Uterus (tissue), 4 donors: ENCODE data around the gene MCM3AP. TPM values are rescaled to one million over a fixed set of nuclear protein-coding genes. Genes with fewer than 3 reads are reported as not detected.

Experiments
- DNase-seq, 2 donors: peaks; one replicate each; pipeline ENCODE4 v3.0.0-alpha.2; 2019 to 2020
- H3K27ac ChIP-seq, 2 donors: fragments of 200-600 bp; sonication (generic); 1 replicate in 1 of 2; 2 replicates in 1 of 2; pipeline ENCODE4 v1.5.1; 2016 to 2018
- H3K27me3 ChIP-seq, 2 donors: fragments of 200-600 bp; sonication (generic); one replicate each; pipeline ENCODE4 v1.5.1; 2018 to 2019; ENCODE audit warnings: control low read depth in 1 of 2
- H3K36me3 ChIP-seq, 2 donors: fragments of 200-600 bp; sonication (generic); one replicate each; pipeline ENCODE4 v1.5.1; 2019; ENCODE audit warnings: control low read depth in 1 of 2
- H3K4me1 ChIP-seq, 2 donors: fragments of 200-600 bp; sonication (generic); one replicate each; pipeline ENCODE4 v1.5.1; 2018 to 2019; ENCODE audit warnings: control low read depth in 1 of 2
- H3K4me3 ChIP-seq, 2 donors: fragments of 200-600 bp; sonication (generic); 1 replicate in 1 of 2; 2 replicates in 1 of 2; pipeline ENCODE4 v1.5.1; 2018 to 2019; ENCODE audit warnings: mild to moderate bottlenecking in 1 of 2
- H3K9me3 ChIP-seq, 2 donors: fragments of 200-600 bp; sonication (generic); one replicate each; pipeline ENCODE4 v1.5.1; 2019; ENCODE audit warnings: control low read depth in 1 of 2
- CTCF ChIP-seq, 4 experiments: fragments of 200-600 bp in 2 of 4; fragments of 450-650 bp in 2 of 4; sonication (generic) in 2 of 4; IDR thresholded peaks; one replicate each; pipeline ENCODE4 v1.5.1; 2016 to 2019; ENCODE audit warnings: antibody characterized with exemption in 4 of 4, mild to moderate bottlenecking in 2 of 4, moderate library complexity in 1 of 4
- POLR2A ChIP-seq, 2 donors: fragments of 450-650 bp; IDR thresholded peaks; one replicate each; pipeline ENCODE4 v1.6.1; 2016; ENCODE audit warnings: antibody characterized with exemption in 2 of 2, mild to moderate bottlenecking in 1 of 2, moderate library complexity in 1 of 2
- intact Hi-C: fragments of 100-400 bp; cut with DNase I; formaldehyde crosslinking; loops from one replicate; pipeline ENCODE4 v1.15.1; 2023; ENCODE audit warnings: low total_unique reads
- total RNA-seq, 4 donors: library from RNA; depleted of rRNA in 3 of 4; stranded (reverse); fragments of >200 nt in 3 of 4; gene quantifications; one replicate each; pipeline versions ENCODE4 v1.1.0 to v1.2.4, GENCODE V29; 2014 to 2023
- donor health status: DM: yes; HTN: yes; CAD: no.

MCM3AP gene
- total RNA-seq, 4 donors from 2014 or later: 24.1 to 128 (median 93.2) TPM

DNA sequence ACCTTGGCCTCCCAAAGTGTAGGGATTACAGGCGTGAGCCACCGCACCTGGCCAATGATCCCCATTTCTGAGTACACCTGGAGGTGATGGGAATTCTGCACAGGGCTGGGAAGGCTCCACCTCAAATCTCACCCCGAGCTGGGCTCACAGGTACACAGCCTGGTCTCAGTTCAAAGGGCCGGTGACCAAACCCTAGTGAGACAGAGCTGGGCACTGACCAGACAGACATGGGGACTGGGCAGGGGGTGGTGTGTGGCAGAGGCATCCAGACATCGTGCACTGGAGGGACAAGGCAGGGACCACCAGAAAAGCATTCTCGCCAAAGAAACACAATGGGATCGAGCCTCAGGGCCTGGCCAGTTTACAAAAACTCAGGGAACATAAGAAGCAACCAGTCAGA is 74.0 kb downstream of the MCM3AP start:
- Histone ChIP-seq H3K9me3 (no peaks in the 10 kb centered on the region), H3K36me3 (no peaks in the 10 kb centered on the region), H3K27ac (no peak overlapping the region), H3K4me1 (no peaks in the 10 kb centered on the region), H3K27me3 (no peaks in the 10 kb centered on the region), H3K4me3 (no peak overlapping the region)
- DNase-seq: peak in 1 of 2 donors; percentile 8
- no peak for TF ChIP-seq CTCF (IDR thresholded peaks at IDR 0.05)
- no peak for TF ChIP-seq POLR2A (IDR thresholded peaks at IDR 0.05)
- intact Hi-C loops: no loop called here

GRCh38 chr21:46210378-46211136 is 74.9 kb downstream of the MCM3AP start:
- H3K9me3 ChIP-seq: no peaks in the 10 kb centered on the region
- no peak for TF ChIP-seq POLR2A (IDR thresholded peaks at IDR 0.05)
- no peak for TF ChIP-seq CTCF (IDR thresholded peaks at IDR 0.05)
- H3K4me1 ChIP-seq: no peaks in the 10 kb centered on the region
- no peaks in the 10 kb centered on the region for H3K27me3 ChIP-seq
- intact Hi-C loops: no loop called here
- no peak for DNase-seq
- H3K36me3 ChIP-seq: no peaks in the 10 kb centered on the region
- no peak overlapping the region for H3K27ac ChIP-seq
- H3K4me3 ChIP-seq: no peak overlapping the region

- Histone ChIP-seq H3K36me3 (no peaks in the 10 kb centered on the region), H3K4me1 (no peaks in the 10 kb centered on the region), H3K9me3 (no peaks in the 10 kb centered on the region), H3K27me3 (no peaks in the 10 kb centered on the region), H3K27ac (no peak overlapping the region), H3K4me3 (no peak overlapping the region)
- intact Hi-C loops: no loop called here
- TF ChIP-seq POLR2A (IDR thresholded peaks at IDR 0.05): no peak
- no peak for TF ChIP-seq CTCF (IDR thresholded peaks at IDR 0.05)
- no peak for DNase-seq
These were observed 76.4 kb downstream of the MCM3AP start for GRCh38 chr21:46208761-46209721.

DNA sequence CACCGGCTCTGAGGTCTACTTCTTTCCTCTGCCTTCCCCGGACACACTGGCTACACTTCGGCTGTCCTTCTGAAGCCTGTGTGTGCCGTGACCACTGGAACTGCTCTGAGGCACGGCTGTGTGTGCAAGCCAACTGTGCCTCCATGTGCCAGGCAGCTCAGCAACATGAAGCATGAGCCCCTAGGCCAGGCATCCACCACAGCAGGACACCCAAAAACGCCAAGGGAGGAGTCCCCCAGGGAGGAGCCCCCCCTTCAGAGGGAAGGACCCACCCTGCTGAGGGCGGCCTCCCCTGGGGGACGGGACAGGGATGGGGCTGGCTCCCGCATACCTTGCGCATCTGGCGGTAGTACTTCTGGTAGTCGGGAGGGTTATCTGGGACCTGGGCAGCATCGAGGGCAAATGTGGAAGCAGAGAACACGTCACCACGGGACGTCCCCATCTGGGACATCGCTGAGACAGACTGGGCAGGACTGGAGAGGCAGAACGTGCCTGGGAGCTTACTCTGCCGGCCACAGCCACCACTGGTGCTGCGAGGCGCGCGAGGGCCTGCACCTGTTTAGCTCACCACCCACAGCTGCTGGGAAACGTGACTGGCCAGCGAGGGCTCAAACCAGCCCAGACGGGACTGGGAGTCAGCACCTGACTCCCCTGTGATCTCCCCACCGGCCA is 77.4 kb downstream of the MCM3AP start:
- Histone ChIP-seq H3K27ac (no peak overlapping the region), H3K27me3 (no peaks in the 10 kb centered on the region), H3K36me3 (no peaks in the 10 kb centered on the region), H3K4me1 (no peaks in the 10 kb centered on the region), H3K9me3 (no peaks in the 10 kb centered on the region), H3K4me3 (no peak overlapping the region)
- intact Hi-C loops: no loop called here
- no peak for DNase-seq
- TF ChIP-seq CTCF (IDR thresholded peaks at IDR 0.05) (no peak), POLR2A (IDR thresholded peaks at IDR 0.05) (no peak)
